IMR-90 (cell line): ENCODE results near the gene TMEM131L. TPM values are rescaled to one million over a fixed set of nuclear protein-coding genes. Genes with fewer than 3 reads are reported as not detected.

Experiments used
- ATAC-seq: fragments of 200-7000 bp; cut with Tn5 transposase; 2 replicates; pipeline ENCODE4 v1.9.1; 2020; ENCODE audit warnings: low read depth, mild to moderate bottlenecking, moderate library complexity
- BruUV-seq: library from RNA; stranded (reverse); fragments of 400-500 nt; replicated peaks from 2 replicates; lab custom pipeline; 2021; lab: Mats Ljungman, UMichigan
- CTCF ChIA-PET: fragments of 300-600 bp; formaldehyde crosslinking; extraction: SDS; loops from one replicate; lab custom pipeline; 2021; ENCODE audit warnings: antibody characterized with exemption; lab: Yijun Ruan, JAX
- POLR2A ChIA-PET: fragments of 300-600 bp; sonication (Branson Sonifier 250); formaldehyde crosslinking; loops from one replicate; lab custom pipeline; 2022; ENCODE audit warnings: antibody characterized with exemption; ENCODE audit not compliant: unreplicated experiment; lab: Charles Lee
- DNase-seq: peaks from one replicate; pipeline ENCODE4 v3.0.0; 2013
- H2AFZ ChIP-seq: replicated peaks from 2 replicates; pipeline ENCODE3; 2013; ENCODE audit warnings: low read length, mild to moderate bottlenecking; ENCODE audit not compliant: poor library complexity
- H2AK5ac ChIP-seq: 2 replicates; pipeline ENCODE4 v1.6.1; 2013; ENCODE audit warnings: low read depth, low read length, inconsistent platforms
- H2AK9ac ChIP-seq: replicated peaks from 2 replicates; pipeline ENCODE3; 2013; ENCODE audit warnings: mild to moderate bottlenecking, low read depth, low read length, moderate library complexity; ENCODE audit not compliant: poor library complexity
- H2BK120ac ChIP-seq: 2 replicates; pipeline ENCODE4 v1.6.1; 2013; ENCODE audit warnings: low read depth, low read length, inconsistent platforms
- H2BK15ac ChIP-seq: 3 replicates; pipeline ENCODE4 v1.6.1; 2013; ENCODE audit warnings: low read depth, low read length, inconsistent platforms
- H2BK20ac ChIP-seq: 2 replicates; pipeline ENCODE4 v1.6.1; 2013; ENCODE audit warnings: low read depth, mild to moderate bottlenecking, inconsistent platforms, low read length, moderate library complexity
- H2BK5ac ChIP-seq: 2 replicates; pipeline ENCODE4 v1.6.1; 2013; ENCODE audit warnings: mild to moderate bottlenecking, low read depth, low read length, inconsistent platforms; ENCODE audit not compliant: poor library complexity, severe bottlenecking
- H3K14ac ChIP-seq: replicated peaks from 2 replicates; pipeline ENCODE4 v1.6.1; 2013; ENCODE audit warnings: low read depth, low read length, inconsistent platforms
- H3K18ac ChIP-seq: 2 replicates; pipeline ENCODE4 v1.6.1; 2013; ENCODE audit warnings: low read depth, low read length, control low read depth
- H3K23ac ChIP-seq: 2 replicates; pipeline ENCODE4 v1.6.1; 2013; ENCODE audit warnings: low read depth, low read length, inconsistent platforms
- H3K27ac ChIP-seq: 2 replicates; pipeline ENCODE4 v1.5.1; 2013; ENCODE audit warnings: mild to moderate bottlenecking, control low read depth, low read length; ENCODE audit not compliant: insufficient read depth
- H3K27me3 ChIP-seq: 2 replicates; pipeline ENCODE4 v1.6.1; 2013; ENCODE audit warnings: low read length; ENCODE audit not compliant: control insufficient read depth, insufficient read depth
- H3K36me3 ChIP-seq: 2 replicates; pipeline ENCODE4 v1.6.1; 2013; ENCODE audit warnings: low read length, mixed read lengths; ENCODE audit not compliant: control insufficient read depth, insufficient read depth
- H3K4ac ChIP-seq: 2 replicates; pipeline ENCODE4 v1.6.1; 2013; ENCODE audit warnings: low read depth, low read length, inconsistent platforms
- H3K4me1 ChIP-seq: 2 replicates; pipeline ENCODE4 v1.6.1; 2013; ENCODE audit warnings: low read length, mixed read lengths; ENCODE audit not compliant: control insufficient read depth, insufficient read depth
- H3K4me2 ChIP-seq: 2 replicates; pipeline ENCODE4 v1.6.1; 2013; ENCODE audit warnings: low read depth, mild to moderate bottlenecking, control low read depth, low read length, moderate library complexity
- H3K4me3 ChIP-seq: 2 replicates; pipeline ENCODE4 v1.5.1; 2013; ENCODE audit warnings: low read depth, mild to moderate bottlenecking, control low read depth, low read length, moderate library complexity; ENCODE audit not compliant: insufficient read depth
- H3K56ac ChIP-seq: 2 replicates; pipeline ENCODE4 v1.6.1; 2013; ENCODE audit warnings: low read length, inconsistent platforms; ENCODE audit not compliant: insufficient read depth; ENCODE audit errors: extremely low read depth
- H3K79me1 ChIP-seq, 2 experiments: 2 replicates each; pipeline ENCODE4 v1.6.1; 2013; ENCODE audit warnings: low read length in 2 of 2, inconsistent platforms in 1 of 2, low read depth in 1 of 2
- H3K9ac ChIP-seq: 2 replicates; pipeline ENCODE4 v1.6.1; 2013; ENCODE audit warnings: low read depth, low read length, control low read depth
- H3K9me1 ChIP-seq: 2 replicates; pipeline ENCODE4 v1.6.1; 2013; ENCODE audit warnings: low read length, inconsistent platforms; ENCODE audit not compliant: insufficient read depth
- H3K9me3 ChIP-seq: 2 replicates; pipeline ENCODE4 v1.6.1; 2013; ENCODE audit warnings: low read length; ENCODE audit not compliant: control insufficient read depth, insufficient read depth
- H4K20me1 ChIP-seq: 2 replicates; pipeline ENCODE4 v1.6.1; 2013; ENCODE audit warnings: low read length, inconsistent platforms; ENCODE audit not compliant: insufficient read depth
- H4K5ac ChIP-seq: 2 replicates; pipeline ENCODE4 v1.6.1; 2013; ENCODE audit warnings: mild to moderate bottlenecking, low read depth, low read length, control low read depth
- H4K8ac ChIP-seq, 2 experiments: 2 replicates each; pipeline ENCODE4 v1.6.1; 2013; ENCODE audit warnings: low read depth in 2 of 2, low read length in 2 of 2, control low read depth in 1 of 2, inconsistent platforms in 1 of 2
- H4K91ac ChIP-seq: 2 replicates; pipeline ENCODE4 v1.6.1; 2013; ENCODE audit warnings: low read depth, low read length, inconsistent platforms; ENCODE audit not compliant: insufficient read depth
- BHLHE40 ChIP-seq: fragments of 150-350 bp; IDR thresholded peaks from 2 replicates; pipeline ENCODE4 v1.6.1; 2016; ENCODE audit warnings: mild to moderate bottlenecking, low read depth, low read length
- CEBPB ChIP-seq: IDR thresholded peaks from 2 replicates; pipeline ENCODE4 v1.6.1; 2012; ENCODE audit warnings: low read depth, low read length, improper control_type of control experiment
- CHD1 ChIP-seq: IDR thresholded peaks from 2 replicates; pipeline ENCODE4 v1.6.1; 2012; ENCODE audit warnings: low read depth, low read length, improper control_type of control experiment
- CTCF ChIP-seq: conservative IDR thresholded peaks from 2 replicates; pipeline ENCODE4 v1.5.1; 2012; ENCODE audit warnings: mild to moderate bottlenecking, low read depth, low read length, improper control_type of control experiment
- ELK1 ChIP-seq: fragments of 150-350 bp; IDR thresholded peaks from 2 replicates; pipeline ENCODE4 v1.6.1; 2016; ENCODE audit warnings: low read depth, mild to moderate bottlenecking, low read length, moderate library complexity, borderline replicate concordance
- FOS ChIP-seq: fragments of 150-350 bp; IDR thresholded peaks from 2 replicates; pipeline ENCODE4 v1.6.1; 2016; ENCODE audit warnings: low read depth, low read length
- MXI1 ChIP-seq: IDR thresholded peaks from 2 replicates; pipeline ENCODE4 v1.6.1; 2012; ENCODE audit warnings: low read depth, mild to moderate bottlenecking, low read length, moderate library complexity, borderline replicate concordance
- NFE2L2 ChIP-seq: fragments of 150-350 bp; IDR thresholded peaks from 2 replicates; pipeline ENCODE4 v1.6.1; 2016; ENCODE audit warnings: low read depth, mild to moderate bottlenecking, low read length
- POLR2A ChIP-seq: IDR thresholded peaks from 2 replicates; pipeline ENCODE4 v1.6.1; 2012; ENCODE audit warnings: mild to moderate bottlenecking, low read depth, low read length
- RAD21 ChIP-seq: IDR thresholded peaks from 2 replicates; pipeline ENCODE4 v1.6.1; 2012; ENCODE audit warnings: low read length, improper control_type of control experiment
- RCOR1 ChIP-seq: IDR thresholded peaks from 2 replicates; pipeline ENCODE4 v1.6.1; 2012; ENCODE audit warnings: mild to moderate bottlenecking, low read length, improper control_type of control experiment; ENCODE audit not compliant: insufficient replicate concordance
- RFX5 ChIP-seq: IDR thresholded peaks from 2 replicates; pipeline ENCODE4 v1.8.0; 2012; ENCODE audit warnings: low read depth, mild to moderate bottlenecking, low read length, moderate library complexity
- SMC3 ChIP-seq: fragments of 150-350 bp; IDR thresholded peaks from 2 replicates; pipeline ENCODE4 v1.6.1; 2016; ENCODE audit warnings: low read depth, mild to moderate bottlenecking, antibody characterized with exemption, low read length, moderate library complexity
- WGBS, 2 experiments: methylation state at CpG; one replicate each; pipeline versions ENCODE4 v1.1.5 to v1.1.7; 2013; ENCODE audit warnings: missing lambda C conversion rate in 2 of 2; ENCODE audit not compliant: insufficient read length in 1 of 2; ENCODE audit errors: extremely low coverage in 2 of 2; 5-methylcytosine and 5-hydroxymethylcytosine counted together
- dilution Hi-C: fragments of 300-500 bp; cut with HindIII; formaldehyde crosslinking; loops from one replicate; pipeline ENCODE4 v1.14.3; 2018; ENCODE audit warnings: low sequenced_read_pairs; ENCODE audit not compliant: unreplicated experiment
- in situ Hi-C: fragments of 300-500 bp; cut with MboI; formaldehyde crosslinking; loops from 3 replicates; pipeline ENCODE4 v1.14.3; 2019; ENCODE audit warnings: low sequenced_read_pairs, inconsistent platforms, mixed read lengths
- intact Hi-C: fragments of 100-400 bp; cut with micrococcal nuclease; formaldehyde crosslinking; loops from 2 replicates; pipeline ENCODE4 v1.10.0; 2022
- polyA plus RNA-seq, 3 experiments: library from polyadenylated mRNA; depleted of rRNA; stranded (reverse); fragments of >200 nt; gene quantifications; 2 replicates each; pipeline ENCODE4 v1.2.3, GENCODE V29; 2012; ENCODE audit warnings: low replicate concordance in 1 of 3
- total RNA-seq: library from RNA; depleted of rRNA; stranded (reverse); fragments of >200 nt; gene quantifications from 2 replicates; pipeline ENCODE4 v1.2.3, GENCODE V29; 2012

TMEM131L gene
- total and polyA plus RNA-seq, 2 of the 4 experiments (the other 2 are of a cell fraction), result 8.4 to 23.8 TPM

- in situ Hi-C loops, result loop anchor here (5.0 kb wide), 1 partner anchor 225 kb away; no protein-coding TSS in a partner anchor
- Histone ChIP-seq H4K8ac (no peak overlapping the region), H2AFZ (no peak overlapping the region), H3K9me3 (no peaks in the 10 kb centered on the region), H2BK20ac (no peak overlapping the region), H3K9me1 (peaks cover 2% of the 10 kb centered on the region; the same call in 1 of the 2 replicates), H3K18ac (no peak overlapping the region), H3K4me1 (no peaks in the 10 kb centered on the region), H3K27me3 (no peaks in the 10 kb centered on the region), H3K27ac (no peak overlapping the region), H2AK5ac (no peak overlapping the region), H2BK5ac (no peak overlapping the region), H2AK9ac (no peak overlapping the region), H4K5ac (no peak overlapping the region), H2BK15ac (no peak overlapping the region), H2BK120ac (no peak overlapping the region), H3K9ac (no peak overlapping the region), H3K79me1 (peaks cover 0 to 7% of the 10 kb centered on the region in 2 experiments; a peak in 1 of 4 replicates), H3K23ac (no peak overlapping the region), H3K56ac (no peak overlapping the region), H3K4me3 (no peak overlapping the region), H4K20me1 (no peaks in the 10 kb centered on the region), H3K36me3 (no peaks in the 10 kb centered on the region), H3K4me2 (no peak overlapping the region), H4K91ac (no peak overlapping the region), H3K14ac (no peak overlapping the region), H3K4ac (no peak overlapping the region)
- WGBS, 2 experiments, result no CpG with 5 or more reads among the region's 3 CpGs
- dilution Hi-C loops, result no loop called here
- no TSS peak for BruUV-seq
- ATAC-seq (no peak), DNase-seq (no peak)
- ChIA-PET CTCF (interaction anchor here (0.8 to 1.0 kb wide), 3 partner anchors 107 to 276 kb away, joined by 3 read pairs; partner anchors contain the start of gene TMEM131L), POLR2A (interaction anchor here (0.6 kb wide), 1 partner anchor 190 kb away, joined by 3 read pairs; no protein-coding TSS in a partner anchor)
- TF ChIP-seq RFX5 (no peak), RCOR1 (no peak), CEBPB (no peak), ELK1 (no peak), RAD21 (no peak), SMC3 (no peak), MXI1 (no peak), BHLHE40 (no peak), POLR2A (no peak), CHD1 (no peak), FOS (no peak), NFE2L2 (no peak), CTCF (no peak)
- intact Hi-C loops, result no loop called here
Observed at GRCh38 chr4:153572609-153573008, 106.4 kb downstream of the TMEM131L start.
